Astrocyte of the spinal cord (primary cell): ENCODE data around the gene LMAN1L.

Source experiments
- DNase-seq: peaks from one replicate; pipeline ENCODE4 v3.0.0; 2011; ENCODE audit warnings: low read depth, low spot score
- H3K4me3 ChIP-seq: 2 replicates; pipeline ENCODE4 v1.5.1; 2011; ENCODE audit warnings: low read depth, mild to moderate bottlenecking, low read length, moderate library complexity
- in situ Hi-C: cut with HindIII; loops from 2 replicates; pipeline ENCODE4 v1.10.0; 2017; ENCODE audit warnings: low sequenced_read_pairs
- TF ChIP-seq, protein P1 (sequence below): IDR thresholded peaks from 2 replicates; pipeline ENCODE4 v1.5.1; 2012; ENCODE audit warnings: low read depth, mild to moderate bottlenecking, low read length, inconsistent platforms

LMAN1L gene

DNA sequence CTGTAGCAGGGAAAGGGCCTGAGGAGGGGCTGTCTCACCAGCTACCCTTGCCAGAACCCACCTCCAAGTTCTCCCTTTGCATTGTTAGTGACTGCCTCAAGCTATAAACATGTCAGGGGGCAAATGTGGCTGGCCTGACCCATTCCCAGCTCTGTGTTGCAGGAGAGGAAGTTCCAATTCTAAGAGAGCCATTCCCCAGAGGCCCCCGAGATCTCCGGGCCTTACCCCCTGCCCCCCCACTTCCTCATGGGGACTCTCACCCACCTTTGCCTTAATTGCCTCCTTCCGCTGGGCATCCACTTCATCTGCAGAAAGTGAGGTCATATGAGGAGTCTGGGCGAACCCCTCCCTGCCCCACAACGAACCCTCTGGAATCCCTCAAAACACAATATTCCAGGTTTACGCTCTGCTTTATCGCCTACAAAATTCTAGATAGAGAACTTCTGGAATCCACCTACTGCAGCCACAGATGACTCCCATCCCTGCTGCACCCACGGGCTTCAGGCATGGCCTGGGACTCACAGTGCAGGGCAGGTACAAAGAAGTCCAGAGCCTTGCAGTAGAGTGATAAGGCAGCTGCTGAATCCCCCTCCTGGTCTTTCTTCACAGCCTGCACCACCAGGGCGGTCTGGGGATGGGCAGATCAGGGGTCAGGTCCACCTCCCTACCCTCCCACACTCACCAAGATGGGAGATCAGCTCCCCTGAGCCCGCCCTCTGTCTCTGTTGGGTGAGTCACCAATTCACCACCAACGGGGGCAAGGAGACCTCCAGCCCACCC lies 26.3 kb downstream of the LMAN1L start:
- no peak overlapping the region for H3K4me3 ChIP-seq
- TF ChIP-seq, protein P1, sequence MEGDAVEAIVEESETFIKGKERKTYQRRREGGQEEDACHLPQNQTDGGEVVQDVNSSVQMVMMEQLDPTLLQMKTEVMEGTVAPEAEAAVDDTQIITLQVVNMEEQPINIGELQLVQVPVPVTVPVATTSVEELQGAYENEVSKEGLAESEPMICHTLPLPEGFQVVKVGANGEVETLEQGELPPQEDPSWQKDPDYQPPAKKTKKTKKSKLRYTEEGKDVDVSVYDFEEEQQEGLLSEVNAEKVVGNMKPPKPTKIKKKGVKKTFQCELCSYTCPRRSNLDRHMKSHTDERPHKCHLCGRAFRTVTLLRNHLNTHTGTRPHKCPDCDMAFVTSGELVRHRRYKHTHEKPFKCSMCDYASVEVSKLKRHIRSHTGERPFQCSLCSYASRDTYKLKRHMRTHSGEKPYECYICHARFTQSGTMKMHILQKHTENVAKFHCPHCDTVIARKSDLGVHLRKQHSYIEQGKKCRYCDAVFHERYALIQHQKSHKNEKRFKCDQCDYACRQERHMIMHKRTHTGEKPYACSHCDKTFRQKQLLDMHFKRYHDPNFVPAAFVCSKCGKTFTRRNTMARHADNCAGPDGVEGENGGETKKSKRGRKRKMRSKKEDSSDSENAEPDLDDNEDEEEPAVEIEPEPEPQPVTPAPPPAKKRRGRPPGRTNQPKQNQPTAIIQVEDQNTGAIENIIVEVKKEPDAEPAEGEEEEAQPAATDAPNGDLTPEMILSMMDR: no peak
- DNase-seq: no peak
- in situ Hi-C loops: no loop called here

DNA sequence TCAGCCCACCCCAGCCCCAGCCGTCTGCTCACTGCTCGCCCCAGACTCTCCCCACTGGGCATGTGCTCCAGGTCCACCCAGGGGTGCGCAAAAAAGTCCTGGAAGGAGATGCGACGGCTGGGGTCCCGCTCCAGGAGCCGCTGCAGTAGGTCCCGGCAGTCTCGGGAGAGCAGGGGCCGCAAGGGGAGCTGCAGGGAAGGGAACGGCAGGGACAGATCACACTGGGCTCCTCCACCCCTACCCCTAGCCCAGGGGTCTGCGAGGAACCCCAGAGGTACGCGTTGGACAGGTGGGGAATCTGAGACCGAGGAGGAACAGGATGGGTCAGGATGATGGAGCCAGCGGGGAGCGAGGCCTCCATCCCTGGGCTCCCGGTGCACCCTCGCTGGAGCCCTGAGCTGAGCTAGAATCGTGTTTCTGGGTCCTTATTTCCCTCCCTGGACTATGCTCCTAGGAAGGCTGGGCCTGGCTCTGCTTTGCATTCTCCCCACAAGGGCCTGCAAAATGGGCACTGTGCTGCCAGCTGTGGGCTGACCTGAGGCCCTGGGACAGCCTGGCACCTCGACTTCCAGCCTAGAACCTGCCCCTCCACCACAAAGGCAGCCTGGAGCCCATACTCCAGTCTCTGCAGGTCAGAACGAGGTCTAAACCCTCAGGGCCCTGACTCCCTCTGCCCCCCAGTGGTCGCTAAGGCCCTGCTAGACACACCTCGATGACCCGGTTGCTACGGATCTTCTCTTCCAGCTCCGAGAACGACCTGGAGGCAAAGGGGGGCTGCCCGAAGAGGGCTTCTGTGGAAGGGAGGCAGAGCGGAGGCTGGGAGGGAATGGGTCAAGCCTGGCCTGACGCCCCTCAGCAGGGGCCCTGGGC lies 27.1 kb downstream of the LMAN1L start:
- TF ChIP-seq, protein P1: no peak
- in situ Hi-C loops: no loop called here
- DNase-seq: no peak
- no peak overlapping the region for H3K4me3 ChIP-seq

DNA sequence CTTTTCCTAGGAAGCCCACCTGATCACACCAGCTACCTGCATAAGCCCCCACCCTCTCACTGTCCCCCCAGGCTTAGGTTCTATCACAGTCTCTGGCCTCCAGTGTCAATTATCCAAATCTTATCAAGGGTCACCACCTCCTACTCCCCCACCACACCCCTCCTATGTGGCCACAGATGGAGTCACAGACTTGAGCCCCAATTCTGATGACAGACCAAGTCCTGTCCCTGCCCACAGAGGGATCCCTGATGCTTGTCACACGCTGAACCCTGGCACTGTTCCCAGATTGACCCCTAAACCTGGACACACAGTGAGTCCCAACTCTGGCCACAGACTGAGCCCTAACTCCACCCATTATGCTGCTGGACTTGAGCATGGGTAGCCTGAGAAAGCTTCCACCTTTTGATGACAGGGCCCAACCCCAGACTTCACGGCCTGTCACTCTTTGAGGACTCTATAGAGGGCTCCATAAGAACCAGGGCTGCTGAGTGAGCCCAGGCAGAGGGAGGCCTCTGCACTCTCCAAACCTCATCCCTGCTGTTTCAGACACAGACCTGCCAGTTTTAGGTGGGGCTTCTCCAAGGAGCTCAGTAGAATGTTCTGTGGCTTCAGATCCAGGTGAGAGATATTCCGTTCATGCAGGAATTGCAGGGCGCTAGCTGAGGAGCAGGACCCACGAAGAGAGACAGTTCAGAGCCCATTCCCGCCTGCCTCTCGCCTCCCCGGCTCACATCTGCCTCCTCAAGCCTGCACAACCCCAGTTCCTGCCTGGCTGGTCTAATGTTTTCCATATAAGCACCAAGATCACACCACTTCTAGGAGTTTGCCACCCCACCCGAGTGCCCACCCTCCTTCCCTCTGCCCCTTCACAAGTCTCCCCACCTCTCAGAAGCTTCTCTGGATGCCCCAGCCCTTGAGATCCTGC lies 28.5 kb downstream of the LMAN1L start:
- TF ChIP-seq, protein P1: no peak
- no peak for DNase-seq
- H3K4me3 ChIP-seq: no peak overlapping the region
- in situ Hi-C loops: no loop called here

DNA sequence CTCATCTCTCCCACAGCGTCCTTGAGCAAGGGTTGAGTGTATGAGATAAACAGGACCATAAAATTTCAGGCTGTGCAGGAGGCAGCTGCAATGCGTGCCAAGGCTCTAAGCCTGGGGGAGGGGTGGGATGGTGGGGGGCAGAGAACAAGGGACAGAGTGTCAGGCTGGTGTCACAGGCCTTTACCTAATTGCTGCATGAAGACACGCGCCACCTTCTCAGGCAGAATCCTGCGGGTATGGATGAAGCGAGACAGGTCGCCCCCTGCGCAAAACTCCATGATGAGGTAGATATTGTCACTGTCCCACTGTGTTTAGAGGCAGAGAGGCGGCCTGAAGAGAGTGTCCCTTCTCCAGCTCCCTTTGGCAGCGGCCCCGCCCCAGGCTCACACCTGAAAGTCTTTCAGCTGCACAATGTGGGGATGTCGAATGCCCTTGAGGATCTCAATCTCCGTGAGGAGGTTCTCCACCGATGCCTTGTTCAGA lies 29.3 kb downstream of the LMAN1L start:
- TF ChIP-seq, protein P1: no peak
- H3K4me3 ChIP-seq: peak overlapping the region; percentile 88
- in situ Hi-C loops: no loop called here
- DNase-seq: no peak

DNA sequence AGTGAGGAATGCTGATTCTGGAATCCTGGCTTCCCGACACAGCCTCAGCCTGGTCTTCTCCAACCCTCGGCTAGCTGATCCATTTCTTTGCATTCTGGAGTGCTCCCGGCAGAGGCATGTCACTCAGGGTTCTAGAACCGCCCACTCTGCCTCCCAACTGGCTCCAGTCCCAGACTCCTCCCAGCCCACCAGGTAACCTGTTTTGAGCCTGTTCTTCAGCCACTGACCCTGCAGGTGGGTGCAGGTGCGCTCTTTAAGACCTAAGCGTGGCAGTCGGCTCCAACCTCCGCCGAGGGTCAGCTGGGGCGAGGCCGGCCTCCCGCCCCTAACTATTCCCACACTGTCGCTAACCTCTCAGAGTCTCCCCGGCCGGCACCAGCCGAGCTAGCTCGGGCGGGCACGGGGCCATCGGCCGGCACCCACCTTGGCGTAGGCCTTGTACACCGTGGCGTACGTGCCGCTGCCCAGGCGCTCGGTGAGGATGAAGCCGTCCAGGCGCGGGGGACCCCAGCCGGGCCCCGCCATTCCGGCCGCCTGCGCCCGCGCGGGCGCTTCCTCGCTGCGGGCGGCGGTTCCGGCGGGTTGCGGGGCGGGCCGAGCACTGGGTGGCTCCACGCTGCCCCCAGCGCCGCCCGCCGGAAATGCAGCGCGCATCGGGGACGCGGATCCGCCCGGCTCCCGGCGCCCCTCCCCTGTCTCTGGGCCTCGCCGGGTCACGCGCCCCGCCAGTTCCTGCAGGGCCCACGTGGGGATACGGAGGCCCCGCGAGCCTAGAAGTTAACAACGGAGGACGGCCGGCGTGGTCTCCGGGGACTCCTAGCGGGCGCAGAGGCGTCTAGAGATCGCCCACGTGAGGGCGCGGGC lies 30.2 kb downstream of the LMAN1L start, which contains the start of gene ULK3:
Gene ULK3 (minus strand): TSS at position 576 of the 864 bp plus-strand sequence. CDS start 51 bp downstream, at position 525.
- TF ChIP-seq, protein P1: peak; percentile 44
- peak within 1 kb of the TSS; percentile 88 for H3K4me3 ChIP-seq
- DNase-seq: peak; percentile 81
- in situ Hi-C loops: no loop called here
